Gastrocnemius medialis (tissue), 4 donors: ENCODE measurements around the gene CTIF.

Experiments
- POLR2A ChIP-seq, 2 donors: fragments of 450-650 bp; IDR thresholded peaks; one replicate each; pipeline ENCODE4 v1.6.1; 2017; ENCODE audit warnings: antibody characterized with exemption in 2 of 2, mild to moderate bottlenecking in 2 of 2, moderate library complexity in 2 of 2
- TF ChIP-seq, protein P1 (sequence below), 5 experiments: fragments of 450-650 bp in 3 of 5; fragments of 200-600 bp in 2 of 5; sonication (generic) in 2 of 5; IDR thresholded peaks in 4 of 5; conservative IDR thresholded peaks in 1 of 5; 1 replicate in 4 of 5; 2 replicates in 1 of 5; pipeline ENCODE4 v1.5.1; 2016 to 2019; ENCODE audit warnings: antibody characterized with exemption in 5 of 5, mild to moderate bottlenecking in 3 of 5, moderate library complexity in 3 of 5

DNA sequence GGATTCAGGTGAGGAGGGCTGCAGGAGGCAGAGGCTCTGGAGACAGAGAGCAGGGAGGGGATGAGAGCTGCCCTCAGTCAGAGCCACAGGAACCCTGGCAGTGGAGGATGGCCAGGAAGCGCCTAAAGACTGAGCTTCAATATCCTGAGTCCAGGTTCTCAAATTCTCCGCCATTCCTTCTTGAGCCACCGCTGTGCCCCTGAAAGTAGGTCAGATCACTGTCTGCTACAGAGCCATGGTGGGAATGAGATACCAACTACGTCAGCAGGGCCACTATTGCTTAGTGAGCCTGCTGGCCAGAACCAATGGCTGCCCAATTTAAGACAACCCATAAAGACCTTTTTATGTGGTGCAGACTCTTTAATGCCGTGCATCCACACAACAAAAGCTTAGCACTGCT is 155.5 kb downstream of the CTIF start:
- no peak for TF ChIP-seq POLR2A (IDR thresholded peaks at IDR 0.05)
- TF ChIP-seq, protein P1, sequence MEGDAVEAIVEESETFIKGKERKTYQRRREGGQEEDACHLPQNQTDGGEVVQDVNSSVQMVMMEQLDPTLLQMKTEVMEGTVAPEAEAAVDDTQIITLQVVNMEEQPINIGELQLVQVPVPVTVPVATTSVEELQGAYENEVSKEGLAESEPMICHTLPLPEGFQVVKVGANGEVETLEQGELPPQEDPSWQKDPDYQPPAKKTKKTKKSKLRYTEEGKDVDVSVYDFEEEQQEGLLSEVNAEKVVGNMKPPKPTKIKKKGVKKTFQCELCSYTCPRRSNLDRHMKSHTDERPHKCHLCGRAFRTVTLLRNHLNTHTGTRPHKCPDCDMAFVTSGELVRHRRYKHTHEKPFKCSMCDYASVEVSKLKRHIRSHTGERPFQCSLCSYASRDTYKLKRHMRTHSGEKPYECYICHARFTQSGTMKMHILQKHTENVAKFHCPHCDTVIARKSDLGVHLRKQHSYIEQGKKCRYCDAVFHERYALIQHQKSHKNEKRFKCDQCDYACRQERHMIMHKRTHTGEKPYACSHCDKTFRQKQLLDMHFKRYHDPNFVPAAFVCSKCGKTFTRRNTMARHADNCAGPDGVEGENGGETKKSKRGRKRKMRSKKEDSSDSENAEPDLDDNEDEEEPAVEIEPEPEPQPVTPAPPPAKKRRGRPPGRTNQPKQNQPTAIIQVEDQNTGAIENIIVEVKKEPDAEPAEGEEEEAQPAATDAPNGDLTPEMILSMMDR (IDR thresholded peaks at IDR 0.05 in 4 of 5, conservative IDR thresholded peaks at IDR 0.05 in 1 of 5) = no peak
